NB4 (cell line): ENCODE data around the gene STXBP4.

Source experiments
- TF ChIP-seq, protein P1 (sequence below): IDR thresholded peaks from one replicate; pipeline ENCODE4 v1.5.1; 2012; ENCODE audit warnings: low read depth, low read length
- TF ChIP-seq, protein P2 (sequence below): IDR thresholded peaks from 2 replicates; pipeline ENCODE4 v1.6.1; 2011; ENCODE audit warnings: low read depth, low read length

DNA sequence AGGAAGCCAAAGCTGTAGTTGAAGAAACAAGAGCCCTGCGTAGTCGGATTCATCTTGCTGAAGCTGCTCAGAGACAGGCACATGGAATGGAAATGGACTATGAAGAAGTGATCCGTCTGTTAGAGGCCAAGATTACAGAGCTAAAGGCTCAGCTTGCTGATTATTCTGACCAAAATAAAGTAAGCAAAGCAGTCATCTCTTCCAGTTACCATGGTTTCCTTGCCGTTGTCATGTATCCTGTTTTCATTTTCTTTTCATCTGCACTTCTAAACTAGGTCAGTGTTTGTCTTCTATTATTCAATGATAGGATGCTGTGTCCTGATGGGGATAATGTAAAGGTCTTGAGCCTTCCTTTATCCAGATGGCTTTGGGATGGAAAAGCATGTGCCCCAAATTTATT lies 104.3 kb downstream of the STXBP4 start:
- TF ChIP-seq, protein P1, sequence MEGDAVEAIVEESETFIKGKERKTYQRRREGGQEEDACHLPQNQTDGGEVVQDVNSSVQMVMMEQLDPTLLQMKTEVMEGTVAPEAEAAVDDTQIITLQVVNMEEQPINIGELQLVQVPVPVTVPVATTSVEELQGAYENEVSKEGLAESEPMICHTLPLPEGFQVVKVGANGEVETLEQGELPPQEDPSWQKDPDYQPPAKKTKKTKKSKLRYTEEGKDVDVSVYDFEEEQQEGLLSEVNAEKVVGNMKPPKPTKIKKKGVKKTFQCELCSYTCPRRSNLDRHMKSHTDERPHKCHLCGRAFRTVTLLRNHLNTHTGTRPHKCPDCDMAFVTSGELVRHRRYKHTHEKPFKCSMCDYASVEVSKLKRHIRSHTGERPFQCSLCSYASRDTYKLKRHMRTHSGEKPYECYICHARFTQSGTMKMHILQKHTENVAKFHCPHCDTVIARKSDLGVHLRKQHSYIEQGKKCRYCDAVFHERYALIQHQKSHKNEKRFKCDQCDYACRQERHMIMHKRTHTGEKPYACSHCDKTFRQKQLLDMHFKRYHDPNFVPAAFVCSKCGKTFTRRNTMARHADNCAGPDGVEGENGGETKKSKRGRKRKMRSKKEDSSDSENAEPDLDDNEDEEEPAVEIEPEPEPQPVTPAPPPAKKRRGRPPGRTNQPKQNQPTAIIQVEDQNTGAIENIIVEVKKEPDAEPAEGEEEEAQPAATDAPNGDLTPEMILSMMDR: no peak
- TF ChIP-seq, protein P2, sequence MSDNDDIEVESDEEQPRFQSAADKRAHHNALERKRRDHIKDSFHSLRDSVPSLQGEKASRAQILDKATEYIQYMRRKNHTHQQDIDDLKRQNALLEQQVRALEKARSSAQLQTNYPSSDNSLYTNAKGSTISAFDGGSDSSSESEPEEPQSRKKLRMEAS: no peak
